HG03575 (cell line): ENCODE data around the gene MAP3K2.

Experiments used
- ATAC-seq: cut with Tn5 transposase; IDR thresholded peaks from one replicate; pipeline ENCODE4 v1.9.1; 2021; ENCODE audit not compliant: unreplicated experiment, insufficient number of reproducible peaks, low FRiP score; ENCODE audit errors: extremely low read depth

The MAP3K2 gene

DNA sequence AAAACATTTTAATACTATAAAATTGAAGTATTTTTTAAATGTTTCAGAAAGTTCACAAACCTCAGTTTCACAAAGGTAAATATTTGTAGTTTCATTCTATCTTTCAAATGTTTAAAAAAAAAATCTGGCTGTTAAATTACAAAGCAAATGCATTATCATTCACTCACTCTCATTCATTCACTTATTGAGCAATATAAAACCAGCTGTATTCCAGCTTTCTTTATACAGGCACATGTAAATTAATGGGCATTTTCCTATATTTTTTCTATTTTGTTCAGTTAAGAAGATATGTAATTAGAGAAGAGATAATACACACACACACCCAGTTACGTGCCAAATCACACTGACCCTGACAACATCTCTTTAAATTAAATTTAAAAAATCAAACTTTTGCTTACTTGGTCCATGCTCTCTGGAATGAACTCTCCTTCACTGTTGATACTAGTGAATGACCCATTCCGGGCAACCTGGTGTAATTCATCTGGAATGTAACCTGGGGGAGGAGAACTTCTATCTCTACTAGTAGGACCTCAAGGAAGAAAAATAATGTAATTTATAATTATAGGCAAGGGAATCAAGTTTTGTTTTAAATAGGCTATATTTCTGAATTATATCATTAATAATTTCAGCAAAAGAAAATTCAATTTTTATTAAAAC, 61.4 kb downstream of the MAP3K2 start:
- ATAC-seq: no peak

DNA sequence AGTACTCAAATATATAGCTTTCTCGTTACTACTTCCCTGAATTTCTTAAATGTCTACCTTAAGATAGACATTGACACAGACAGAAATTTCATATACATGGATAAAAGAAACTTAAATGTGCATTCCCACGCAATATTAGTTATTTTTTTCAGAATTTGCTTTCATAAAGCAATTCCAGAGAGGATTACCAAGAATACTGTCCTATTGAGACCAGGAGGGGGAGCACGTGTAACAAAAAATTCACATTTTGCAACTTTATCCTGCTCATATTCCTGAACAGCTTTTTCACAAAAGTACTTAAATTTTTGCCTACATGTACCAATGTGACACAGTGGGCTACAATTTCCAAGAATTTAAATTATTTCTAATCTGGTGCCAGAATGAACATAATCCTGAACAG, 63.1 kb downstream of the MAP3K2 start:
- no peak for ATAC-seq

GRCh38 chr2:127321303-127321702, 66.5 kb downstream of the MAP3K2 start:
- ATAC-seq: no peak

GRCh38 chr2:127320586-127321275, 67.0 kb downstream of the MAP3K2 start:
- ATAC-seq: no peak

- ATAC-seq: no peak
Measured at GRCh38 chr2:127320067-127320466, 67.7 kb downstream of the MAP3K2 start.

- no peak for ATAC-seq
Measured at GRCh38 chr2:127314193-127314988, 73.4 kb downstream of the MAP3K2 start.

- ATAC-seq: peak; percentile 87
Measured at GRCh38 chr2:127313406-127313805, 74.4 kb downstream of the MAP3K2 start.

DNA sequence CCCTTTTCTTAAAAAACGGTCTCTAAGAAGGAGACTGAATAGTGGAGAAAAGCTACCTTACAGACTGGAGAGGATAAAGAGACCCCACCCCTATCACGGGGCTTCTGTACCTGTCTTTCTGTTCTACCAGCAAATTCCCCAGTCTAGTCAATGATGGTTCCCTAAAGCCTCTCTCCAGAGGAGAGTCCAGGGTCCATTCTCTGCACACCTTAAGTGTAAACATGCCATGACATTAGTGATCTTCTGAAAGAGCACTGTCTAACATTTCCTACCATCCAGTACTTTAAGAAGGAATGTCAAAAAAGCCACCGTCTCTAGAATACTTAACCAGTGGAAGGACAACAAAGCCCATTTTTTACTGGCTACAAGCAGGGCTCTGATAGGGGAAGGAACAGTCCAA, 76.8 kb downstream of the MAP3K2 start:
- ATAC-seq: no peak

DNA sequence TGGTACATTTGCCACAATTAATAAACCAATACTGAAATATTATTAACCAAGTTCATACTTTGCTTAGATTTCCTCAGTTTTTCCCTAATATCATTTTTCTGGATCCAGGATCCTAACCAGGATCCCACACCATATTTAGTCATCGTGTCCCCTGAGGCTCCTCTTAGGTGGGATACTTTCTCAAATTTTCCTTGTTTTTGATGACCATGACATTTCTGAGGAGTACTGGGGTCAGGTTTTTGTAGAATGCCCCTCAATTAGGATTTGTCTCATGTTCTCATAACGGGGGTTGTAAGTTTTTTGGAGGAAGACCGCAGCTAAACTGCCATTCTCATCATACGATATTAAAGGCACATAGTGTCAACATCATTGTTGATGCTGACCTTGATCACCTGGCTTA, 78.3 kb downstream of the MAP3K2 start:
- ATAC-seq: no peak

DNA sequence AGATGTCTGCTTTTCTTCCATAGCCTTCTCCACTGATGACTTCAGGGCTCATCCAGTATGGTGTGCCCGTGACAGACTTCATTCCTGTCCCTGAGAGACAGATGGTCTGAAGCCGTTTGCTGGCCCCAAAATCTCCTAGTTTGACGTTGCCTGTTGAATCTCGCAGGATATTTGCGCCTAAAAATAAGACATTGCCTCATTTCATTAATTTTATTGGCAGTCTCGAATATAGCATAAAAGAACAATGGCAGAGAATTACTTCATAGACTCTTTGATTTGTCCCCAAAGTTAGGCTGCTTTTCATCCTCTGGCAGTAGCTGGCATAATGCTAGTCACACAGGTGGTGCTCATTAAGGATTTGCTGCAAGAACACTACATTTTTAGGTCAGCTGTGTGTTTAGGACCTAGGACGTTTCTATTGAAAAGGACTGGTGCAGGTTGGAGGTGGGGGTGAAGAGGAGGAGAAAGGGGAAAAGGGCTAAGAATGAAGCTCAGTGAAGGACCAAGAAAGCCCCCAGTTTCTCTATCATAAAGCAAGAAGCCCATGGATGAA, 79.1 kb downstream of the MAP3K2 start:
- no peak for ATAC-seq

GRCh38 chr2:127305990-127306585, 81.7 kb downstream of the MAP3K2 start:
- no peak for ATAC-seq

DNA sequence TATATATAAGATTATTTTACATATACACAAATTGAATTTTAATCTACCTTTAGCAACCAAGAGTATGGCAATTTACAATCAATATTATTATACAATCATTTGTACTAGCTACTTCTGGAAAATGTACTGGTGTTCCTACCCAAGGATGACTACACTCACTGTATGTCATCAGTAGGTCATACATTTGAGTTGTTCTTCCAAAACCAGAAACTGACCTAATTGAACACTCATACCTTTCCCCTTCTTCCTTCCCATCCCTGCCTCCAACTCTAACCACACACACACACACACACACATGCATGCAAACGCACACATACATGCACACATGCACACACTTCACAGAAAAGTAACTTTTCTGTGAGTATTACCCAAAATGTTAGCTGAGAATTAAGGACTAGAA, 85.6 kb downstream of the MAP3K2 start:
- no peak for ATAC-seq

DNA sequence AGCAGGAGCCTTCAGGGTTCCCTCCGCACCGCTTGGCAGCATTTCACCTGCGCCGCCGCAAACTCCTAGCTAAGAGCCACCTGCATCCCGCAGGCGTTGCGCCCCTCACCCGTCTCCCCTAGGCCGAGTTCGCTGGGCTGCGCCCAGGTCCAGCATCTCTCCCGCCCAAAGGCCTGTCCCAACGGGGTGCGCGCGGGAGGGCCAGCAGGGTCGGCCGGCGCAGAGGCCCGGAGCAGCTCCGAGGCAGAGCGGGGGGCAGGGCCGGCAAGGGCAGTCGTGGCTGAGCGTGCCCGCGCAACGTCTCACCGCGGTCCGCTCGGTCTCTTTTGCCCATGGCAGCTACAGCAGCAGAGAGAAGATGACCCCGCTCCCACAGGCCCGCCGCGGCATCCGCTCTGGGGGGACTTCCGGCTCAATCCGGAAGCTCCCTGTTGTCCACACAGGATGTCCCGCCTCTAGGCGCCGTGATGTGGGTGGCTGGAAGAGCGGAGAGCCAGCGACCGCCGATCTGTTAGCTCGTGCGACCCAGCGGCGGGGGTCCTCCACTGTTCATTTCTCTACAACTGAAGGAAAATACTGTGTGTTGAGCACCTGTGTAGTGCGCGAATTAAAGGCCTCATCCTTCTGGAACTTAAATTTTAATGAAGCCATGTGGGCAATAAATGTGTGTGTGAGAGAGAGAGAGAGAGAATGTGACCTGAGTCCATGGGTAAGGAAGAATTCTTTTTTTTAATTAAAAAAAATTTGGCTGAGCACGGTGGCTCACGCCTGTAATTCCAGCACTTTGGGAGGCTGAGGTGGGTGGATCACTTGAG, 93.8 kb downstream of the MAP3K2 start, which contains the start of gene ERCC3:
ERCC3 (minus strand) TSS at position 397 of the 815 bp plus-strand sequence; CDS start at position 334, 63 bp downstream.
- peak; percentile 87 for ATAC-seq

DNA sequence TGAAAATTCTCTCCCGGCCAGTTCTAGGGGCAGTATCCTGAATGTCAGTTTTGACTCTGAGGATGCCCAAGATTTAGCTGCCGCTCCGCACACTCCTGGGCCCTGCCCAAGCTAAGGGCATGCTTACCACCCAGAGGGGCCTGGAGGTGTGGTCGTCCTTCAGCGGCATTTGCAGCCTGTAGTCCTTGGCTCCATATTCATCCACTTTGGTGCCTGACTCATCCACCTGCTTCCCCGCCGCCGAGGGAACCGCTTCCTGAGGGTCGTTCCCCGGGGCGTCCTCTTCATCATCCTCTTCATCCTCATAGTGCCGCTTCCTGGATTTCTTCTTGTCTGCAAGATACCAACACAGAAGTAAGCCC, 94.4 kb downstream of the MAP3K2 start:
- no peak for ATAC-seq

DNA sequence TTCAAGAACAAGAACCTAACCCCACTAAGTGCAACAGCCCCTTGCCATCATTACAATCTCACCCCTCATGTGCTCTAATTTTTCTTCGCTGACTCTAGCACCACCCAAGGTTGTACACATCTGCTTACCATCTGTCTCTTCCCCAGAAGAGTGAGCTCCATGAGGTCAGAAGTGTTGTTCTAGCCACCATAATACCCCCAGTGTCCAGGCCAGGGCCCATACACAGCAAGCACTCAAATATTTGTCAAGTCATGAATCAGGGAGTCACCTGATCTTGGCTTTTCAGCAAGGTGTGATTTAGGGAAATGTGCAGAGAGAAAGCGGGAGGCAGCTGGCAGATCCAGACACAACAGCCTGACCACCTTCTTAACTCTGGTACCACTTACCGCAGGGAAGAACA, 99.5 kb downstream of the MAP3K2 start:
- no peak for ATAC-seq

DNA sequence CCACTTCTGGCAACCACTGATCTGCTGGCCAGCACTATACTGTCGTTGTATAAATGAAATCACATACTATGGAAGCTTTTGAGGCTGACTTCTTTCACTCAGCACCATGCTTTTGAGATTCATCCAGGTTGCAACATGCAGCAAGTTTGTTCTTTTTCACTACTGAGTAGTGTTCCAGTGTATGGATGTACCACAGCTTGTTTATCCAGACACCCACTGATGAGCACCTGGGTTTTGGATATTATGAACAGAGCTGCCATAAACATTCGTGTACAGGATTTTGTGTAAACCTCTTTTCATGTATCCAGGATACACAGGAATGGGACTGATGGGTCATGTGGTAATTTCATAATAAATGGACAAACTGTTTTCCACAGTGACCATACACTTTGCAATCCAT, 104.5 kb downstream of the MAP3K2 start:
- ATAC-seq: no peak

DNA sequence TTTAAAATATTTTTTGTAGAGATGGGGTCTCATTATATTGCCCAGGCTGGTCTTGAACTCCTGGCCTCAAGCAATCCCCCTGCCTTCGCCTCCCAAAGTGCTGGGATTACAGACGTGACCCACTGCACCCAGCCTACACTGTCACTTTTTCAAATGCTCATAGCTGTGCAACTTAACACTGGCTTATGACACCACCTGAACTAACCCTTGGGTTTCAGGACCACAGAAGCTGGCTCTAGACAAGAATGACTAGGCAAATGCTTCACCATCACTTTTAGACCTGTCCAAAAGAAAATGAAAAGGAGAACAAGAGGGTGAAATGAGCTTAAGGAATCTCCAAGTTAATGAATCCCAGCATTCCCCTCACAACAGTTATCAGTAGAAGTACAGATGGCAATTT, 107.1 kb downstream of the MAP3K2 start:
- no peak for ATAC-seq

GRCh38 chr2:127279781-127280180, 108.0 kb downstream of the MAP3K2 start:
- no peak for ATAC-seq

DNA sequence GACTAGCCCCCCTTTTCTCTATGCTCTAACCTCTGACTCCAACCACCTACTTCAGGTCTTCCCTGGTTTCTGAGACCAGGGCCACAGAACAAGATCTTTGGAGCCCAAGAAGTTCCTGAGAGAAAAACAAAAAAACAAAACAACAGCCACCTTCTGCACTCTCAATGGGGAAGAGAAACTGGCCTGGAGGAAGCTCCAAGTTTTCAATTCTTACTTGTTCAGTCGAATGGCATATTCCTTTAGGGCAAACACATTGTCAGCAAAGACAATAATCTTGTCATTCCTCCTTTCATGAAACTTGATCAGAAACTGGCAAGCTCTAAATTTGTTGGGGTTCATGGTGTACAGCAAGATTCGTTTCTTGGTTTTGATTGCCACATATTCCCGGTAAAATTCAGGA, 108.8 kb downstream of the MAP3K2 start:
- ATAC-seq: no peak
